ELR (cell line): ENCODE results near the gene VWA3B.
"Not testable (repeated sequence)": the region's sequence is repeated elsewhere in the genome, so short reads cannot be mapped to it uniquely, and the experiment has no call there.

ENCODE experiments used
- DNase-seq: peaks from one replicate; pipeline ENCODE4 v3.0.0-alpha.2; 2015; ENCODE audit warnings: low read depth

VWA3B gene

DNA sequence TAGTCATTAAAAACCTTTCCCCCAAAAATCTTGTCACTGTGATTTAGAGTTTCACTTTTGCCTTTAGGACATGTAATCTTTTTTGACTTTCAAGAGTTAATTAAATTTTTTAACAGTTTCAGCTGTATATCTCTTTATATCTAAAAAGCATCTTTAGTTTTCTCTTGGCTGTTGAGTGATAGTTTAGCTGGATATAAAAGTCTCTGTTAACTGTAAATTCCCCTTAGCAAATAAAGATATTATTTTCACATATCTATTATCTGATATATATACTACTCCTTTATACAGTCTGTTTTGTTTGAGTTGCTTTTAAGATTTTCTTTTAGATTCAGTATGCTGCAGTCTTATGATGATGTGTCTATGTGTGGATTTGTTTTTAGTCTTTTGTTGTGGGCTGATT lies 160.4 kb downstream of the VWA3B start:
- DNase-seq = no peak

- no peak for DNase-seq
These were observed 165.2 kb downstream of the VWA3B start for GRCh38 chr2:98252038-98252773.

DNA sequence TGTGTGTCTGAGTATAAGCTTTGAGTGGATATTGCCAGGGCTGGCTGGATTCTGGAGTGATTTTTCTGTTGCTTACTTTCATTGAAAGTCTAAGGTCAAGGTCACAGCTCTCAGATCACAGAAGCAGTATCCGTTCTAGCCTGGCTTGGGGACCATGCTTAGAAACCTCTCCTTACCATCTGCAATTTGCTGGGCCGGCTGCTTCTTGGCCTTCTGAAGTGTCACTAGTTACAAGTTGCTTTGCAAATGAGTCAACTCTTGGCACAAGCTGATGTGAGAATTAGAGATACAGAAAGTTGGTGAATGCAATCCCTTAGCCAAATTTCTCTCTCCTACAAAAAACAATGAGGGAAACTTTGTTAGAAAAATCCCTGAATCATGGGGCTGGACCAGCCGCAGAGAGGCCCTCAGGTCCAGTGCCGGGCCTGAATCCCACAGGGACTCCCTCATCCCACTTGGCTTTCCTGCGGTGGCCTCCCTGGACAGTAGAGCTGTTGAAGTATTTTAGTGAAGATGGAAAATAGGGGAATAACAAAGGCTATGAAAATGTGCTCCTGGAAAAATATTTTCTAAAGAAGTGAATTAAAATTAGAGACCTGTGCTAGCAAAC lies 166.6 kb downstream of the VWA3B start:
- no peak for DNase-seq

GRCh38 chr2:98254504-98255059 lies 167.6 kb downstream of the VWA3B start:
- DNase-seq = no peak

GRCh38 chr2:98258906-98259305 lies 171.9 kb downstream of the VWA3B start:
- no peak for DNase-seq

GRCh38 chr2:98263362-98263761 lies 176.4 kb downstream of the VWA3B start:
- DNase-seq = no peak

DNA sequence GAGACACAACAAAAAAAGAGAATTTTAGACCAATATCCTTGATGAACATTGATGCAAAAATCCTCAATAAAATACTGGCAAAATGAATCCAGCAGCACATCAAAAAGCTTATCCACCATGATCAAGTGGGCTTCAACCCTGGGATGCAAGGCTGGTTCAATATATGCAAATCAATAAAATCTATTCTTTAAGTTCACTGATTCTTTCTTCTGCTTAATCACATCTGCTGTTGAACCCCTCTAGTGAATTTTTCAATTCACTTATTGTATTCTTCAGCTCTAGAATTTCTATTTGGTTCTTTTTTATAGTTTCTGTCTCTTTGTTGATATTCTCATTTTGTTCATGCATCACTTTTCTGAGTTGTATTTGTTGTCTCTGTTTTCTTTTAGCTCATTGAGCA lies 181.3 kb downstream of the VWA3B start:
- not testable (repeated sequence) for DNase-seq

DNA sequence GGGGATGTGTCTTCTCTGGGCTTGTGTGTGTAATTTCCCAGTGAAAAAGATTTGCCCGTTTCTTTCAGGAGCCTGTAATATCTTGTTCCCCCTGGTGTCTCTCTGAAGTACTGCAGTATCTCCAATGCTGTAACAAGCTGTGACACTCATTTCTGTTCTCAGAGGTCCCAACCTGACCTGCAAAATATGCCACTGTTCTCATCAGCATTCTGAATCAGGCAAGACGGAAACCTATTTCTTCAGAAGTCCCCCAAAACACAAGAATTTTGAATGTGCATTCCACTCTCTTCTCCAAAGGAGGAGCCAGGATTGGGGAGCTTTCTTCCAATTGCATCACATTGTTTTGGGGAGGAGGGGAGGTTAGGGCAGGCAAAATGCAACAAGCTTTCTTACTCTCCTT lies 182.3 kb downstream of the VWA3B start:
- DNase-seq = peak; percentile 69

GRCh38 chr2:98269830-98270229 lies 182.9 kb downstream of the VWA3B start:
- DNase-seq = no peak

DNA sequence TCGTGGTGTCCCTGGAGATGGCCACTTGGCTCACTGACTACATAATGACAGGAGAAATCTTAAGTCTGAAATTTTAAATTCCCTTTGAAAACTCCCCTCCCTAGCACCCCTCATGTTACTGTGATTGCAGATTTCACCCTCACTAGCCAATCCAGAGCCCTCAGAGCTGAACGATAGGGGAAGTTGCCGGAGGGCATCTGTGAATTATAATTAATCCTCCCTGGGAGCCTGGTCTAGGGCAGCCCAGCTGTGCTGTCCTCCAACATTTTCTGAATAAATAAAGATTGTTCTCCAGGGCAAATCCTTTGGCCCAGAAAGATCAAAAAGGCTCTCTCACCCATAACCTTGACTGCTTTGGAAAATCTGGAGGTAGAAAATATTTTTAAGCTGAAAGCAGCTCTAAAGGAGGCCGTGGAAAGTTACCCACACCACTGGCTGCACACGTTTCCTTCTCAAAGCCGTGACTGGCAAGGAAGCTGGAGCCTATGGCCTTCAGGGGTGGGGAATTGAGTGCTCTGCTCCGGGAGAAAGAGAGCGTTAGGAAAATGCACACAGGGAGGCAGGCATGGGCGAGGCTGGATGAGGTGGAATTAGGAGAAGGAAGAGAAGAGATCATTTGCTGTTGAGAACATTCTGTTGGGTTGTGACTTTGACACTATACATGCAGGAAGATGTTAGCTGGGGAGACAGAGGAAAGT lies 190.3 kb downstream of the VWA3B start:
- DNase-seq = no peak

DNA sequence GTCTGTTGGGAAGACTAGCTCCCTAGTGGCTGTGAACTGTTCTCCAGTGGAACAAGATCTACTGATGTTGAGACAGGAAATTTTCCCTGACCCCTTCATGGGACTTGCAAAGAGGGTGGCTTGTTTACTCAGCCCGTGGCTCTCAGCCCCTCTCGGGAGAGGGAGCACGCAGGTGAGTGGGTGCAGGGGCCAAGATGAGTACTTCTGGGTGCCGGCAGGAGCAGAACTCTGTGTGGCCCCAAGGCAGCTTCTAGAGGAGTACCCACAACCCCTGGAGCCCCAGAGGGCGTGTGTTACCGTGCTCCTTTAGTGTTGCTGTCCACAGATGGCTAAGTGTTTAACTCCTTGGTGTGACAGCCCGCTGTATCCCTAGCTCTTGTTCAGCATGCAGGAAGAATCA lies 191.1 kb downstream of the VWA3B start:
- DNase-seq = no peak

- peak; percentile 12 for DNase-seq
These were observed 193.6 kb downstream of the VWA3B start for GRCh38 chr2:98280376-98281102.

GRCh38 chr2:98281607-98282006 lies 194.6 kb downstream of the VWA3B start:
- DNase-seq = no peak

- DNase-seq = peak; percentile 4
These were observed 195.1 kb downstream of the VWA3B start for GRCh38 chr2:98282109-98282508.

DNA sequence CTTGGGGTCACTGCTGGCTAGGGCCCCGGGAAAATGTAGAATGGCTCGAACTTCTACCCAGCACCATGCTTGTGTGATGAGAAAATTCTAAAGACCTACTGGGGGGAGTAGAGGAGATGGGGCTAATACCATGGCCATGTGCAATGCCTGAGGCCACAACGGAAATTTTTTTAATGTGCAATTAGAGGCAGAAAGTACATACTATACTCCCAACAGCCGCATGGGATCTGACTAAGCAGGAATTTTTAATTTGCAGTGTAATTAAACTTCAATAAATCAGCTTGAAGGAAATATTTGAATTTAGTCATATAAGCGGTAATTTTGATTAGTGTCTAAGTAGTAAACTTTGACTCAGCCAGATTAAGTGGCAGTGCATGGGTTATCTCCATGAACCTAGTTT lies 206.1 kb downstream of the VWA3B start:
- DNase-seq = peak; percentile 3

DNA sequence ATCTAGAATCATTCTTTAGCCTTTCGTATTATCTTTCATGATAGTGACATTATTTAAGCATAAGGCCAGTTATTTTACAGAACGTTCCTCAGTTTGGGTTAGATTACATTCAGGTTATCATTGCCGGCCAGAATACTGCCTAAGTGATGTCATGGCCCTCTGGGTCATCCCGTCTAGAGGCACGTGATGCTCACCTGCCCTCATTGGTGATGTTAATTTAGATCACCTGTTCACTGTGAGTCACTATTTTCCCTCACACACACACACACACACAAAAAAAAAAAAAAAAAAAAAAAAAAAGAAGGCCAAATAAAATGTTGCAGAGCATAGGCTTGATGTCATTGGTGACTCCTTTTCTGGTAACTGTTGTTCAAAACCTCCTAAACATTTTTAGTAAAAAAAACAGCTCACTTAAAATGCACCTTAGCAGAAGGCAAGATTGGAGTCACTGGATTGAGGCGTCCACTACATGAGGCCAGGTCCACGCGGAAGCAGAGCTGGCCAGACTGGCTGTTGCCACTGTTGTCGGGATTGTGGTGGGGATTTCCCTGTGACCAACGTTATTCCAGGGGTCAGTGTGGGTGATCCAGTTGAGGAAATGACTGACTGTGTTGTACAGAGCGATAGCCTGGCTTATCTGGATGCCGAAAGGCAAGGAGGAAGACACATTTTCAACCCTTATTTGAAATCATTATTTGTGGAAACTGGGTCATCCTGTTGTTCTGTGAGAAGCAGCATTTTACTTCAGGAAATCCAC lies 207.1 kb downstream of the VWA3B start:
- no peak for DNase-seq

DNA sequence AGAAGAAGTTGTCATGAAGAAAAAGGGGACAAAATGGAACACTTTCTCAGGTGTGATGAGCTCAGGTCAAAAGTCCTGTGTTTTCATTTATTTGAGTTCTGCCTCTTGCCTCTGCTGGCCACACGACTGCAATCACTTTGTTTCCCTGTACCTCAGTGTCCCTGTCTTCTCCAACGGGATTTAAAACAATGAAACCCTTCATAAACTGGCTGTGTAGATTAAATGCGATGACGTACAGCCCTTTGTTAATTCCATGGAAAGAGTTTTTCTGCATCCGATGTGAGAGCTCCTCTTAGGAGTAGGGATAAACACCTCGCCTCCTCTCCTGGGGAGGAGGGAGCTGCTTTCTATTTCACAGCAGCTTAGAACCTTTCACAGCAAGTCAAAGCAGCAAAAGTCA lies 207.7 kb downstream of the VWA3B start:
- DNase-seq = no peak

DNA sequence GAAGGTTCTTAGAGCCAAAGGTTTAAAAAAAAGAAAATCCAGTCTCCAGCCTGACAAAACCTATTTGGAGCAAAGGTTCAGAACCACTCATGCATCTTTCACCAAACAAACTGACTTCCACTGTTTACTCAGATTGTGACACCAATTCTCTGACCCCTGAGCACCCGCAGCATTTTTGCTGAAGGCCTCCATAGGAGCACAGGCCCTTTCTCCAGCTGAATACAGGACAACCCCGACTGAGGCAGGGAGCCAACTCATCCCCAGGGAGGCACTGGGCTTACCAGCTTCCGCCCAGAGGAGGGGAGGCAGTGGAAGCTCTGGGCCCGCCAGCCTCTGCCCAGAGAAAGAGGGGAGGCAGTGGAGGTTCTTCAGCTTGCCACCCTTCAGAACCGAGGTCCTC lies 208.3 kb downstream of the VWA3B start:
- no peak for DNase-seq

DNA sequence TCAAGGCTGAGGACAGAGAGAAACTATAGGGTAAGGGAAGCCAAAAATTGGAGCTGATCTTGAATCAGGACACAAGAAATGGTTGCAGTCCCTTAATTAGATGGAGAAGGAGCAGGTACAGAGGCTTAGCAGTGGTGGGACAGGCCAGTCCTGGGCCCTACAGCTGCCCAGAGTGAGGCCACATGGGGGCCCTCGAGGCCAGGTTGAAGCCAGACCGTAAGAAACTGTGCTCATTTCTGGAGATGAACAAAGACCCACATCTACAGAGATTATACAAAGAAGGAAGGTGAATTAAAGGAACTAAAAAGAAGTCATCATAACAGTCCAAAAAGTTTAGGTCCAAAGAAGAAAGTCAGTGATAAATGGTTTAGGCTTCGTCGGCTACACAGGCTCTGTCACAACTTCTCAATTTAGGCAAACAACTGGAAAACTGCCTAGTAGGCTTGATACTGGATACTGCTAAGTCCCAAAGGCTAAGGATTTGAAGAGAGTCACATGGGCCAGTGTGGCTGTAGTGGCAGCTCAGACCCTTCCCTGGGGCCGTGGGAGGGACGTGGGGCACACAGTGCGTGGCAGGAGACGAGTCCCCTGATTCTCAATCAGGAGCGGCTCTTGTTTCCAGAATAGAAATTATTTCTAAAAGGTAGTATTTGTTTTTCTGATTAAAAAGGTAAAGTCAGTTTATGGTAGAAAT lies 208.9 kb downstream of the VWA3B start:
- peak; percentile 33 for DNase-seq

DNA sequence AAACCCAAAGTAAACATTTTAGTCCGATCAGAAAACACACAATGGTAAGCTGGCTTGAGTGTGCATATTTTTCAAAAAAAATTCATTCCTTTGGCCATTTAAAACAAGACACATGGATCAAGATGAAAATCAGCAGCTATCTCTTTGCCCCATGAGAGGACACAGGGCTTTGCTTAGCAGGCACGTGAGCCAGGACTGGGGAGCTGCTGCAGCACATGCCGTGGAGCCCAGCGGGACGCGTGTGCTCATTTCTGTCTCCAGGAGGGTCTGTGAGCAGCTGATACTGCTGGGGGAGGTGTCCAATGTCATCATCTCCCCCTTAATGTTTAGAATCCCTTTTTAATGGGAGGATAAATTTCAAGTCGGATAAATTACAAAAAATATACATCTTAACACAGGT lies 209.5 kb downstream of the VWA3B start:
- DNase-seq = no peak
